SK-N-MC (cell line): Measurements from ENCODE around the gene DCDC2C.

Experiments
- EZH2 ChIP-seq: fragments of 200-600 bp; sonication (generic); IDR thresholded peaks from one replicate; pipeline ENCODE4 v1.6.1; 2017; ENCODE audit warnings: antibody characterized with exemption
- FOXP2 ChIP-seq: optimal IDR thresholded peaks from 2 replicates; pipeline ENCODE3; 2011; ENCODE audit warnings: mild to moderate bottlenecking, moderate library complexity; ENCODE audit not compliant: insufficient read depth; ENCODE audit errors: extremely low read length, control extremely low read depth
- POLR2AphosphoS5 ChIP-seq: IDR thresholded peaks from 2 replicates; pipeline ENCODE4 v1.6.1; 2012; ENCODE audit warnings: mild to moderate bottlenecking, low read depth, low read length, borderline replicate concordance

DNA sequence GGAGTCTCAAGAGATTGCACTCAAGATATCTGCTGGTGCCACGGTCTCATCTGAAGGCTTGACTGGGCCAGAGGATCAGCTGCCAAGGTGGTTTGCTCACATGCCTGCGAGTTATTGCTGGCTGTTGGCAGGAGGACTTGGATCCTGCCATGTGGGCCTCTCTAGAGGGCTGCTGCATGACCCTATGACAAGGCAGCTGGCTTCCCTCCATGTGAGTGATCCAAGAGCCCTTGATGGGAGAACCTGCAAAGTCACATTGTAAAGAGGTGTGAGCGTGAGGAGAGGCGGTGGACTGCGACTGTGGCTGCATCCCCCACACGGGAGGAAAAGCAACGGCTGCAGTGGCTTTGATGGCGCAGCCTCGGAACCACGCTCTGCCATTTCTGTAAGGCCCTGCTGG lies 49.4 kb upstream of the DCDC2C start:
- TF ChIP-seq EZH2 (no peak), POLR2AphosphoS5 (no peak), FOXP2 (no peak)
